ENCODE data around the gene NOP14. TPM values are rescaled to one million over a fixed set of nuclear protein-coding genes. Genes with fewer than 3 reads are reported as not detected.
"Not testable (repeated sequence)": the region's sequence is repeated elsewhere in the genome, so short reads cannot be mapped to it uniquely, and the experiment has no call there.

The NOP14 gene
- total RNA-seq, 1 donor from 2014 or later = 16.1 TPM

- DNase-seq (ENCODE audit: low spot score) = peak; percentile 57
- intact Hi-C loops (cut with DNase I) = no loop called here
Observed at GRCh38 chr4:2944586-2945526, 18.4 kb downstream of the NOP14 start.

GRCh38 chr4:2944091-2944482, 19.1 kb downstream of the NOP14 start:
- DNase-seq (ENCODE audit: low spot score) = peak; percentile 55
- intact Hi-C loops (cut with DNase I) = no loop called here

- intact Hi-C loops (cut with DNase I) = no loop called here
- DNase-seq (ENCODE audit: low spot score) = peak; percentile 39
Observed at GRCh38 chr4:2943364-2944090, 19.7 kb downstream of the NOP14 start.

GRCh38 chr4:2942532-2943363, 20.5 kb downstream of the NOP14 start:
- intact Hi-C loops (cut with DNase I) = no loop called here
- peak; percentile 70 for DNase-seq (ENCODE audit: low spot score)

- intact Hi-C loops (cut with DNase I) = no loop called here
- DNase-seq (ENCODE audit: low spot score) = no peak
Observed at GRCh38 chr4:2942037-2942531, 21.1 kb downstream of the NOP14 start.

GRCh38 chr4:2941138-2942036, 21.8 kb downstream of the NOP14 start:
- peak; percentile 66 for DNase-seq (ENCODE audit: low spot score)
- intact Hi-C loops (cut with DNase I) = no loop called here

GRCh38 chr4:2940267-2941137, 22.7 kb downstream of the NOP14 start:
- intact Hi-C loops (cut with DNase I) = no loop called here
- DNase-seq (ENCODE audit: low spot score) = peak; percentile 59

GRCh38 chr4:2939383-2940243, 23.6 kb downstream of the NOP14 start:
- intact Hi-C loops (cut with DNase I) = no loop called here
- DNase-seq (ENCODE audit: low spot score) = peak; percentile 67

- DNase-seq (ENCODE audit: low spot score) = peak; percentile 55
- intact Hi-C loops (cut with DNase I) = no loop called here
Observed at GRCh38 chr4:2938906-2939305, 24.3 kb downstream of the NOP14 start.

- DNase-seq (ENCODE audit: low spot score); intact Hi-C loops (cut with DNase I): not testable (repeated sequence)
Observed at GRCh38 chr4:2938411-2938810, 24.8 kb downstream of the NOP14 start.

- intact Hi-C loops (cut with DNase I) = no loop called here
Observed at GRCh38 chr4:2937986-2938385, 25.2 kb downstream of the NOP14 start.

GRCh38 chr4:2937146-2937857, 25.9 kb downstream of the NOP14 start:
- DNase-seq (ENCODE audit: low spot score) = peak; percentile 41
- intact Hi-C loops (cut with DNase I) = no loop called here

More at GRCh38 chr4:2937986-2938385, 25.2 kb downstream of the NOP14 start:
- peak; percentile 36 for DNase-seq (ENCODE audit: low spot score)

- peak; percentile 61 for DNase-seq (ENCODE audit: low spot score)
- intact Hi-C loops (cut with DNase I) = no loop called here
Observed at GRCh38 chr4:2936773-2937145, 26.4 kb downstream of the NOP14 start.

- intact Hi-C loops (cut with DNase I) = loop anchor here (2.0 kb wide), 1 partner anchor 179 kb away; the partner anchor contains the start of gene TNIP2
Observed at GRCh38 chr4:2935762-2936743, 27.2 kb downstream of the NOP14 start.

More at GRCh38 chr4:2935762-2936743, 27.2 kb downstream of the NOP14 start:
- DNase-seq (ENCODE audit: low spot score) = peak; percentile 41
